Adrenal gland (tissue), 12 donors: ENCODE measurements around the gene ANKS4B. TPM values are rescaled to one million over a fixed set of nuclear protein-coding genes. Genes with fewer than 3 reads are reported as not detected.

Experiments used
- DNase-seq, 7 donors: peaks; one replicate each; pipeline ENCODE4 v3.0.0-alpha.2; 2019 to 2020
- H3K27ac ChIP-seq, 5 donors: fragments of 200-600 bp; sonication (generic) in 4 of 5; 1 replicate in 3 of 5; 2 replicates in 2 of 5; pipeline versions ENCODE4 v1.5.1 to v1.8.0; 2016 to 2020; ENCODE audit warnings: mild to moderate bottlenecking in 1 of 5
- H3K27me3 ChIP-seq: fragments of 200-600 bp; 2 replicates; pipeline ENCODE4 v1.8.0; 2021
- H3K36me3 ChIP-seq, 2 donors: fragments of 200-600 bp; replicated peaks in 1 of 2; 1 replicate in 1 of 2; 2 replicates in 1 of 2; pipeline versions ENCODE4 v1.5.1 to v1.8.0; 2018 to 2022
- H3K4me1 ChIP-seq, 2 donors: fragments of 200-600 bp; replicated peaks in 1 of 2; 1 replicate in 1 of 2; 2 replicates in 1 of 2; pipeline versions ENCODE4 v1.5.1 to v1.8.0; 2018 to 2021
- H3K4me3 ChIP-seq, 4 donors: fragments of 200-600 bp; sonication (generic) in 3 of 4; one replicate each; pipeline ENCODE4 v1.5.1; 2016 to 2018
- H3K9me3 ChIP-seq, 3 donors: fragments of 200-600 bp; sonication (generic) in 1 of 3; replicated peaks in 1 of 3; 1 replicate in 2 of 3; 2 replicates in 1 of 3; pipeline versions ENCODE4 v1.5.1 to v1.8.0; 2016 to 2021
- CTCF ChIP-seq, 6 experiments: fragments of 450-650 bp in 4 of 6; fragments of 200-600 bp in 2 of 6; sonication (generic) in 1 of 6; IDR thresholded peaks; 1 replicate in 5 of 6; 2 replicates in 1 of 6; pipeline versions ENCODE4 v1.5.1 to v1.8.0; 2016 to 2021; ENCODE audit warnings: antibody characterized with exemption in 6 of 6, mild to moderate bottlenecking in 2 of 6, moderate library complexity in 1 of 6
- POLR2A ChIP-seq, 2 donors: fragments of 450-650 bp; IDR thresholded peaks; one replicate each; pipeline ENCODE4 v1.6.1; 2017; ENCODE audit warnings: antibody characterized with exemption in 2 of 2, mild to moderate bottlenecking in 2 of 2, moderate library complexity in 1 of 2
- WGBS, 4 donors: extraction: QIAGEN DNeasy Blood & Tissue Kit in 2 of 4; methylation state at CpG; one replicate each; pipeline versions ENCODE4 v1.1.5 to v1.1.7; 2013 to 2017; 5-methylcytosine and 5-hydroxymethylcytosine counted together
- intact Hi-C, 2 donors: fragments of 100-400 bp; cut with DNase I; formaldehyde crosslinking; loops; one replicate each; pipeline versions ENCODE4 v1.14.1 to v1.15.0; 2022 to 2023
- polyA plus RNA-seq, 3 donors: library from polyadenylated mRNA; stranded (reverse); fragments of 200-250 nt in 2 of 3; fragments of 350-450 nt in 1 of 3; fragmentation: Illumina TruSeq in 1 of 3; extraction: RNeasy Lipid Tissue Mini Kit (QIAGEN cat#74804) in 1 of 3; gene quantifications; one replicate each; pipeline ENCODE4 v1.2.3, GENCODE V29; 2013 to 2014
- total RNA-seq, 9 donors: library from RNA; depleted of rRNA in 4 of 9; stranded (reverse); fragments of >200 nt in 4 of 9; fragments of 120-200 nt in 1 of 9; fragmentation: NEBNext Ultra II Directional in 1 of 9; extraction: Animal tissue kit (Norgen Biotek cat#: 25700) in 1 of 9; gene quantifications; one replicate each; pipeline versions ENCODE4 v1.1.0 to v1.2.4, GENCODE V29; 2013 to 2023
- donor health status: healthy with polysubstance abuse.
- donor health status: Bipolar disorder and iron deficiency.
- donor health status: DM: yes; HTN: yes; CAD: no.
- donor health status: DM: no; HTN: no; CAD: no.
- donor health status: DM: no; HTN: no; CAD: no.
- donor health status: DM: yes; HTN: yes; CAD: no.

The ANKS4B gene
- total and polyA plus RNA-seq, 12 donors, result not detected

DNA sequence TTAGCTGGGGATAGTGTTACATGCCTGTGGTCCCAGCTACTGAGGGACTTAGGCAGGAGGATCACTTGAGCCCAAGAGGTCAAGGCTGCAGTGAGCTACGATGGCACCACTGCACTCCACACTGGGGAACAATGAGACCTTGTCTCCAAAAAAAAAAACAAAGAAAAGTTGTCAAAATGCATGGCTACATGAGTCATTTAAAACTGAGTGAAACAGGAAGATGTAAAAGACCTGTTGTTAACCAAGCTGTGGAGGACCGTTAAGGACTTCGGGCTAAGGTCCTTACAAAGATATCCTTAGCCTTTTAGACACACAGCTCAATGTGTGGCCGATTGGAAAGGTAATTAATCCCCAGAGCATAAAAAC is 47.2 kb upstream of the ANKS4B start:
- 44 to 54% (median 46%) methylated on average over 4 of the region's 4 CpGs for WGBS, 4 donors
- no peak for DNase-seq
- no peaks in the 10 kb centered on the region for H3K27me3 ChIP-seq
- no peak overlapping the region for H3K27ac ChIP-seq
- H3K9me3 ChIP-seq, result no peaks in the 10 kb centered on the region
- TF ChIP-seq POLR2A (IDR thresholded peaks at IDR 0.05), result no peak
- TF ChIP-seq CTCF (IDR thresholded peaks at IDR 0.05), result no peak
- H3K4me3 ChIP-seq, result no peak overlapping the region
- intact Hi-C loops, result loop anchor here (5.0 to 10.0 kb wide), 4 partner anchors 91 to 378 kb away; partner anchors contain the start of gene CRYM (in 1 of the 2)
- peaks cover 7 to 9% of the 10 kb centered on the region in 2 donors for H3K4me1 ChIP-seq
- H3K36me3 ChIP-seq, result peaks cover 0 to 7% of the 10 kb centered on the region in 2 donors

- Histone ChIP-seq H3K27ac (no peak overlapping the region), H3K9me3 (no peaks in the 10 kb centered on the region), H3K4me3 (no peak overlapping the region), H3K4me1 (peaks cover 7 to 9% of the 10 kb centered on the region in 2 donors), H3K27me3 (no peaks in the 10 kb centered on the region), H3K36me3 (no peaks in the 10 kb centered on the region)
- TF ChIP-seq POLR2A (IDR thresholded peaks at IDR 0.05) (no peak), CTCF (IDR thresholded peaks at IDR 0.05) (no peak)
- WGBS, 4 donors, result 69 to 85% (median 79%) methylated on average over 5 of the region's 5 CpGs
- DNase-seq, result no peak
- intact Hi-C loops, result loop anchor here (5.0 to 10.0 kb wide), 4 partner anchors 88 to 375 kb away; partner anchors contain the start of gene CRYM (in 1 of the 2)
Observed at GRCh38 chr16:21189311-21189710, 44.2 kb upstream of the ANKS4B start.

GRCh38 chr16:21190013-21190412 is 43.5 kb upstream of the ANKS4B start:
- Histone ChIP-seq H3K27ac (no peak overlapping the region), H3K9me3 (no peaks in the 10 kb centered on the region), H3K36me3 (no peaks in the 10 kb centered on the region), H3K27me3 (no peaks in the 10 kb centered on the region), H3K4me1 (peaks cover 7 to 9% of the 10 kb centered on the region in 2 donors), H3K4me3 (no peak overlapping the region)
- DNase-seq, result no peak
- intact Hi-C loops, result no loop called here
- WGBS, 4 donors, result 86 to 93% (median 88%) methylated on average over 4 of the region's 4 CpGs
- TF ChIP-seq POLR2A (IDR thresholded peaks at IDR 0.05) (no peak), CTCF (IDR thresholded peaks at IDR 0.05) (no peak)

DNA sequence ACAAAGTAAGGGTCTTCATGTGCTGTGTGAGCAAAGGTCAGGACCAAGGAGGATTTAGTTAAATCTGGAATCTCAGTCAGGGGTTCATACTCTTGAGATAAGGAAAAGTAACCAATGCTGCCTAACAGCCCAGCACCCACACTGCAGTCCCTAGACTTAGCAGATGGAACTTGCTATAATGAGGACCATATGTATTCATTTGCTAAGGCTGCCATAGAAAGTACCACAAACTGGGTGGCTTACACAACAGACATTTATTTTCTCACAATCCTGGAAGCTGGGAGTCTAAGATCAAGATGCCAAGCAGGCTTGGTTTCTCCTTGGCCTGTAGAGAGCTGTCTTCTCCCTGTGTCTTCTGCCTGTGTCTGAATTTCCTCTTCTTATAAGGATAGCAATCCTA is 42.9 kb upstream of the ANKS4B start:
- no peak overlapping the region for H3K4me3 ChIP-seq
- no peaks in the 10 kb centered on the region for H3K9me3 ChIP-seq
- TF ChIP-seq POLR2A (IDR thresholded peaks at IDR 0.05), result no peak
- TF ChIP-seq CTCF (IDR thresholded peaks at IDR 0.05), result no peak
- no peaks in the 10 kb centered on the region for H3K36me3 ChIP-seq
- H3K27me3 ChIP-seq, result no peaks in the 10 kb centered on the region
- DNase-seq, result no peak
- intact Hi-C loops, result no loop called here
- H3K4me1 ChIP-seq, result peaks cover 7 to 9% of the 10 kb centered on the region in 2 donors
- no peak overlapping the region for H3K27ac ChIP-seq
